K562 (cell line): Measurements from ENCODE around the gene RNASET2. TPM values are rescaled to one million over a fixed set of nuclear protein-coding genes. Genes with fewer than 3 reads are reported as not detected.
A peak's percentile ranks its signal among the peaks of the same experiment; 100 is the strongest.

Source experiments
- CHD2 ChIP-seq: IDR thresholded peaks from 2 replicates; pipeline ENCODE4 v1.6.1; 2011; ENCODE audit warnings: low read depth, low read length
- EP400 ChIP-seq: fragments of 450-650 bp; IDR thresholded peaks from 2 replicates; pipeline ENCODE4 v1.6.1; 2017; ENCODE audit warnings: antibody characterized with exemption, mild to moderate bottlenecking, moderate library complexity
- GABPB2 ChIP-seq: fragments of 250-450 bp; sonication (Bioruptor Pico); conservative IDR thresholded peaks from 2 replicates; pipeline ENCODE4 v1.5.1; 2021; ENCODE audit warnings: mild to moderate bottlenecking
- KAT7 ChIP-seq: sonication (generic); formaldehyde crosslinking; IDR thresholded peaks from 2 replicates; pipeline ENCODE4 v1.8.0; 2022; ENCODE audit warnings: missing genetic modification reagents, mild to moderate bottlenecking, borderline replicate concordance
- KDM2B ChIP-seq: fragments of 250-450 bp; sonication (Bioruptor Pico); IDR thresholded peaks from 2 replicates; pipeline ENCODE4 v1.8.0; 2021; ENCODE audit warnings: mild to moderate bottlenecking, moderate library complexity
- MEF2D ChIP-seq: conservative IDR thresholded peaks from 2 replicates; pipeline ENCODE4 v1.6.1; 2016; ENCODE audit warnings: low read depth, missing genetic modification characterization, missing compliant biosample characterization
- NCOA1 ChIP-seq: fragments of 450-650 bp; IDR thresholded peaks from 2 replicates; pipeline ENCODE4 v1.6.1; 2016; ENCODE audit warnings: low read depth
- PKNOX1 ChIP-seq: fragments of 450-650 bp; IDR thresholded peaks from 2 replicates; pipeline ENCODE4 v1.6.1; 2016
- RFX1 ChIP-seq: fragments of 450-650 bp; IDR thresholded peaks from 2 replicates; pipeline ENCODE4 v1.6.1; 2016; ENCODE audit warnings: mild to moderate bottlenecking, moderate library complexity
- SRSF9 ChIP-seq: fragments of 200-400 bp; formaldehyde crosslinking; IDR thresholded peaks from 2 replicates; pipeline ENCODE4 v1.6.1; 2017; ENCODE audit warnings: low read depth, low read length, borderline replicate concordance
- STAT5A ChIP-seq: IDR thresholded peaks from 2 replicates; pipeline ENCODE4 v1.6.1; 2012; ENCODE audit warnings: low read length, inconsistent platforms, borderline replicate concordance
- TEAD1 ChIP-seq, 2 experiments: fragments of 450-650 bp in 1 of 2; sonication (generic) in 1 of 2; formaldehyde crosslinking; IDR thresholded peaks; 2 replicates each; pipeline versions ENCODE4 v1.4.0 to v1.8.0; 2020 to 2022; ENCODE audit warnings: mild to moderate bottlenecking in 2 of 2, missing genetic modification reagents in 1 of 2
- TEAD4 ChIP-seq, 2 experiments: sonication (generic) in 1 of 2; formaldehyde crosslinking in 1 of 2; IDR thresholded peaks; 2 replicates each; pipeline versions ENCODE4 v1.6.1 to v1.8.0; 2012 to 2022; ENCODE audit warnings: borderline replicate concordance in 1 of 2, inconsistent platforms in 1 of 2, low read length in 1 of 2, mild to moderate bottlenecking in 1 of 2, missing genetic modification reagents in 1 of 2
- TRIM25 ChIP-seq: fragments of 450-650 bp; IDR thresholded peaks from 2 replicates; pipeline ENCODE4 v1.7.0; 2016; ENCODE audit warnings: borderline replicate concordance
- ZNF12 ChIP-seq: sonication (generic); formaldehyde crosslinking; IDR thresholded peaks from 2 replicates; pipeline ENCODE4 v1.4.0; 2020; ENCODE audit warnings: mild to moderate bottlenecking, missing genetic modification reagents
- ZNF717 ChIP-seq: fragments of 250-450 bp; sonication (Bioruptor Pico); IDR thresholded peaks from 2 replicates; pipeline ENCODE4 v1.5.0; 2021
- polyA plus RNA-seq, 8 experiments: library from polyadenylated mRNA; depleted of rRNA in 4 of 8; stranded (reverse) in 5 of 8; unstranded in 3 of 8; fragments of >200 nt; fragmentation: Nextera tagmentation in 2 of 8; fragmentation: Illumina TruSeq in 1 of 8; extraction: Ambion mirVana in 2 of 8; extraction: Trizol in 1 of 8; gene quantifications; 2 replicates each; pipeline versions ENCODE4 v1.2.1 to v1.2.3, GENCODE V29; 2011 to 2014; ENCODE audit warnings: inconsistent platforms in 1 of 8, missing spikeins in 1 of 8
- total RNA-seq, 7 experiments: library from RNA; depleted of rRNA in 6 of 7; stranded (reverse); fragments of >200 nt in 6 of 7; fragmentation: Illumina TruSeq in 2 of 7; extraction: Trizol in 2 of 7; gene quantifications; 2 replicates each; pipeline versions ENCODE4 v1.2.1 to v1.2.3, GENCODE V29; 2011 to 2021; ENCODE audit warnings: low replicate concordance in 1 of 7
- TF ChIP-seq, protein P1 (sequence below), 2 experiments: fragments of 450-650 bp; conservative IDR thresholded peaks; 2 replicates each; pipeline ENCODE4 v1.6.1; 2017; ENCODE audit warnings: mild to moderate bottlenecking in 2 of 2, moderate library complexity in 2 of 2
- TF ChIP-seq, protein P2 (sequence below): sonication (generic); formaldehyde crosslinking; IDR thresholded peaks from 2 replicates; pipeline ENCODE4 v1.8.0; 2023; ENCODE audit warnings: missing genetic modification reagents, mild to moderate bottlenecking, borderline replicate concordance

Gene RNASET2
- total and polyA plus RNA-seq, 9 of the 15 experiments (the other 6 are each of a cell fraction or from before 2014, with no cell fraction given) = 7.4 to 141 (median 91.3) TPM

DNA sequence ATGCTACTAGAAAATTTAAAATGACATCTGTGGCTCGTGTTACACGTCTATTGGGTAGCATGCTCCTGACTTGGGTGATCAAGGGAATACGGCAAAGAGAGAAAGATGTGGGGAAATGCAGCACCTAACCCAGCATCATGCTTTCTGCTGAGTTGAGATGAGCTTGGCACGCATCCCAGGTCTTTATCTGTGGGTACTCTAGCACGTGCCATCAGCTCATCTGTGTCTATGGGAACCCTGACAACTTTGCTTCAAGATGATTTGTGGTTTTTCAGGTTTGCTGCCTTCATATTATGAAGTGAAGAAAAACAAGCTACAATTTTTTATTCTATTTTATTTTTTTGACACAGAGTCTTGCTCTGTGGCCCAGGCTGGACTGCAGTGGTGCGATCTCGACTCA lies 21.0 kb downstream of the RNASET2 start (continued):
- TF ChIP-seq PKNOX1 = peak; percentile 55; the same call in 1 of the 2 replicates
- no peak for TF ChIP-seq STAT5A
- no peak for TF ChIP-seq NCOA1
- no peak for TF ChIP-seq SRSF9
- no peak for TF ChIP-seq TRIM25
- TF ChIP-seq KAT7 (CRISPR knock-in tag) = no peak
- no peak for TF ChIP-seq ZNF12 (CRISPR knock-in tag)
- no peak for TF ChIP-seq GABPB2 (CRISPR knock-in tag)
- TF ChIP-seq, protein P1, sequence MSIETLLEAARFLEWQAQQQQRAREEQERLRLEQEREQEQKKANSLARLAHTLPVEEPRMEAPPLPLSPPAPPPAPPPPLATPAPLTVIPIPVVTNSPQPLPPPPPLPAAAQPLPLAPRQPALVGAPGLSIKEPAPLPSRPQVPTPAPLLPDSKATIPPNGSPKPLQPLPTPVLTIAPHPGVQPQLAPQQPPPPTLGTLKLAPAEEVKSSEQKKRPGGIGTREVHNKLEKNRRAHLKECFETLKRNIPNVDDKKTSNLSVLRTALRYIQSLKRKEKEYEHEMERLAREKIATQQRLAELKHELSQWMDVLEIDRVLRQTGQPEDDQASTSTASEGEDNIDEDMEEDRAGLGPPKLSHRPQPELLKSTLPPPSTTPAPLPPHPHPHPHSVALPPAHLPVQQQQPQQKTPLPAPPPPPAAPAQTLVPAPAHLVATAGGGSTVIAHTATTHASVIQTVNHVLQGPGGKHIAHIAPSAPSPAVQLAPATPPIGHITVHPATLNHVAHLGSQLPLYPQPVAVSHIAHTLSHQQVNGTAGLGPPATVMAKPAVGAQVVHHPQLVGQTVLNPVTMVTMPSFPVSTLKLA (conservative IDR thresholded peaks at IDR 0.05) = no peak
- no peak for TF ChIP-seq CHD2
- no peak for TF ChIP-seq ZNF717 (CRISPR knock-in tag)
- no peak for TF ChIP-seq KDM2B (CRISPR knock-in tag)
- TF ChIP-seq MEF2D = no peak
- TF ChIP-seq, protein P2, sequence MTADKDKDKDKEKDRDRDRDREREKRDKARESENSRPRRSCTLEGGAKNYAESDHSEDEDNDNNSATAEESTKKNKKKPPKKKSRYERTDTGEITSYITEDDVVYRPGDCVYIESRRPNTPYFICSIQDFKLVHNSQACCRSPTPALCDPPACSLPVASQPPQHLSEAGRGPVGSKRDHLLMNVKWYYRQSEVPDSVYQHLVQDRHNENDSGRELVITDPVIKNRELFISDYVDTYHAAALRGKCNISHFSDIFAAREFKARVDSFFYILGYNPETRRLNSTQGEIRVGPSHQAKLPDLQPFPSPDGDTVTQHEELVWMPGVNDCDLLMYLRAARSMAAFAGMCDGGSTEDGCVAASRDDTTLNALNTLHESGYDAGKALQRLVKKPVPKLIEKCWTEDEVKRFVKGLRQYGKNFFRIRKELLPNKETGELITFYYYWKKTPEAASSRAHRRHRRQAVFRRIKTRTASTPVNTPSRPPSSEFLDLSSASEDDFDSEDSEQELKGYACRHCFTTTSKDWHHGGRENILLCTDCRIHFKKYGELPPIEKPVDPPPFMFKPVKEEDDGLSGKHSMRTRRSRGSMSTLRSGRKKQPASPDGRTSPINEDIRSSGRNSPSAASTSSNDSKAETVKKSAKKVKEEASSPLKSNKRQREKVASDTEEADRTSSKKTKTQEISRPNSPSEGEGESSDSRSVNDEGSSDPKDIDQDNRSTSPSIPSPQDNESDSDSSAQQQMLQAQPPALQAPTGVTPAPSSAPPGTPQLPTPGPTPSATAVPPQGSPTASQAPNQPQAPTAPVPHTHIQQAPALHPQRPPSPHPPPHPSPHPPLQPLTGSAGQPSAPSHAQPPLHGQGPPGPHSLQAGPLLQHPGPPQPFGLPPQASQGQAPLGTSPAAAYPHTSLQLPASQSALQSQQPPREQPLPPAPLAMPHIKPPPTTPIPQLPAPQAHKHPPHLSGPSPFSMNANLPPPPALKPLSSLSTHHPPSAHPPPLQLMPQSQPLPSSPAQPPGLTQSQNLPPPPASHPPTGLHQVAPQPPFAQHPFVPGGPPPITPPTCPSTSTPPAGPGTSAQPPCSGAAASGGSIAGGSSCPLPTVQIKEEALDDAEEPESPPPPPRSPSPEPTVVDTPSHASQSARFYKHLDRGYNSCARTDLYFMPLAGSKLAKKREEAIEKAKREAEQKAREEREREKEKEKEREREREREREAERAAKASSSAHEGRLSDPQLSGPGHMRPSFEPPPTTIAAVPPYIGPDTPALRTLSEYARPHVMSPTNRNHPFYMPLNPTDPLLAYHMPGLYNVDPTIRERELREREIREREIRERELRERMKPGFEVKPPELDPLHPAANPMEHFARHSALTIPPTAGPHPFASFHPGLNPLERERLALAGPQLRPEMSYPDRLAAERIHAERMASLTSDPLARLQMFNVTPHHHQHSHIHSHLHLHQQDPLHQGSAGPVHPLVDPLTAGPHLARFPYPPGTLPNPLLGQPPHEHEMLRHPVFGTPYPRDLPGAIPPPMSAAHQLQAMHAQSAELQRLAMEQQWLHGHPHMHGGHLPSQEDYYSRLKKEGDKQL (CRISPR knock-in tag) = no peak
- TF ChIP-seq TEAD1 (CRISPR knock-in tag; IDR thresholded peaks at IDR 0.05) = 0 out of 4 replicates have a peak, but pooled peaks of 1 of the 2 experiments have one; percentile 34
- peak; percentile 23; the same call in 1 of the 2 replicates for TF ChIP-seq RFX1
- TF ChIP-seq EP400 = no peak
- no peak for TF ChIP-seq TEAD4 (IDR thresholded peaks at IDR 0.05; ENCODE audit: low read length)
- TF ChIP-seq TEAD4 (CRISPR knock-in tag; IDR thresholded peaks at IDR 0.05; ENCODE audit: borderline replicate concordance) = no peak
- TF ChIP-seq, all 486 proteins: peak for 9
